PFSK-1 (cell line): ENCODE data around the gene TTC12.

ENCODE experiments used
- POLR2AphosphoS5 ChIP-seq: IDR thresholded peaks from 2 replicates; pipeline ENCODE4 v1.6.1; 2012; ENCODE audit warnings: low read depth, mild to moderate bottlenecking, control low read depth, low read length, moderate library complexity
- SIN3A ChIP-seq: IDR thresholded peaks from 2 replicates; pipeline ENCODE4 v1.6.1; 2012; ENCODE audit warnings: mild to moderate bottlenecking, low read length, moderate library complexity, borderline replicate concordance; ENCODE audit not compliant: insufficient read depth
- TAF1 ChIP-seq: IDR thresholded peaks from 2 replicates; pipeline ENCODE4 v1.6.1; 2012; ENCODE audit warnings: low read length, control low read depth, borderline replicate concordance; ENCODE audit not compliant: insufficient read depth
- TF ChIP-seq, protein P1 (sequence below), 2 experiments: IDR thresholded peaks; 2 replicates each; pipeline versions ENCODE4 v1.6.1 to v1.8.0; 2011 to 2012; ENCODE audit warnings: low read depth in 2 of 2, low read length in 2 of 2, control low read depth in 1 of 2, inconsistent platforms in 1 of 2, mild to moderate bottlenecking in 1 of 2, moderate library complexity in 1 of 2; ENCODE audit not compliant: insufficient read depth in 1 of 2

DNA sequence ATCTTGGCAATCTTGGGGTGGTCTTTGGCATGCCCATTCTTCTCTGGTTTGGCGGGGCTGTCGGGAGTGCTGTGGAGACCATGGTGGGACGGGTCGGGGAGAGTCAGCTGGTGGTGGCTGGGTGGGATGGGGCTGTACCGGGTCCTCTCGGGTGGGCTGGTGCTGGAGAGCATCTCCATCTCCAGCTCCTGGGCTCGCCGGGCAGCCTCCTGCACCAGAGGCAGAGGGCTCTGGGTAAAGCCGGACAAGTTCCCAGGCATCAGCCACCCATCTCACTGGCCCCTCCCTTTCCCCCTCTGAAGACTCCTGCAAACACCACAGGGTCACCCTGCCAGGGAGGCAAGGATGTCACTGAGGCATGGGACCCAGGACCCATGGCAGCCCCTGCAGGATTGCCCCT, 98.3 kb downstream of the TTC12 start:
- TF ChIP-seq POLR2AphosphoS5 (no peak), SIN3A (no peak), TAF1 (no peak)
- TF ChIP-seq, protein P1, sequence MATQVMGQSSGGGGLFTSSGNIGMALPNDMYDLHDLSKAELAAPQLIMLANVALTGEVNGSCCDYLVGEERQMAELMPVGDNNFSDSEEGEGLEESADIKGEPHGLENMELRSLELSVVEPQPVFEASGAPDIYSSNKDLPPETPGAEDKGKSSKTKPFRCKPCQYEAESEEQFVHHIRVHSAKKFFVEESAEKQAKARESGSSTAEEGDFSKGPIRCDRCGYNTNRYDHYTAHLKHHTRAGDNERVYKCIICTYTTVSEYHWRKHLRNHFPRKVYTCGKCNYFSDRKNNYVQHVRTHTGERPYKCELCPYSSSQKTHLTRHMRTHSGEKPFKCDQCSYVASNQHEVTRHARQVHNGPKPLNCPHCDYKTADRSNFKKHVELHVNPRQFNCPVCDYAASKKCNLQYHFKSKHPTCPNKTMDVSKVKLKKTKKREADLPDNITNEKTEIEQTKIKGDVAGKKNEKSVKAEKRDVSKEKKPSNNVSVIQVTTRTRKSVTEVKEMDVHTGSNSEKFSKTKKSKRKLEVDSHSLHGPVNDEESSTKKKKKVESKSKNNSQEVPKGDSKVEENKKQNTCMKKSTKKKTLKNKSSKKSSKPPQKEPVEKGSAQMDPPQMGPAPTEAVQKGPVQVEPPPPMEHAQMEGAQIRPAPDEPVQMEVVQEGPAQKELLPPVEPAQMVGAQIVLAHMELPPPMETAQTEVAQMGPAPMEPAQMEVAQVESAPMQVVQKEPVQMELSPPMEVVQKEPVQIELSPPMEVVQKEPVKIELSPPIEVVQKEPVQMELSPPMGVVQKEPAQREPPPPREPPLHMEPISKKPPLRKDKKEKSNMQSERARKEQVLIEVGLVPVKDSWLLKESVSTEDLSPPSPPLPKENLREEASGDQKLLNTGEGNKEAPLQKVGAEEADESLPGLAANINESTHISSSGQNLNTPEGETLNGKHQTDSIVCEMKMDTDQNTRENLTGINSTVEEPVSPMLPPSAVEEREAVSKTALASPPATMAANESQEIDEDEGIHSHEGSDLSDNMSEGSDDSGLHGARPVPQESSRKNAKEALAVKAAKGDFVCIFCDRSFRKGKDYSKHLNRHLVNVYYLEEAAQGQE (IDR thresholded peaks at IDR 0.05; ENCODE audit: insufficient read depth in 1 of 2, low read depth in 2 of 2, low read length in 2 of 2): no peak
